Large intestine (tissue), 3 donors: ENCODE results near the gene C10orf53. TPM values are rescaled to one million over a fixed set of nuclear protein-coding genes. Genes with fewer than 3 reads are reported as not detected.

Source experiments
- DNase-seq, 2 donors: peaks; one replicate each; pipeline versions ENCODE4 v3.0.0 to v3.0.0-alpha.2; 2013
- H3K27ac ChIP-seq: one replicate; pipeline ENCODE4 v1.5.1; 2013; ENCODE audit warnings: low read length
- H3K27me3 ChIP-seq: 2 replicates; pipeline ENCODE4 v1.6.1; 2013; ENCODE audit warnings: low read length; ENCODE audit not compliant: control insufficient read depth, insufficient read depth
- H3K36me3 ChIP-seq: 2 replicates; pipeline ENCODE4 v1.6.1; 2013; ENCODE audit warnings: low read length; ENCODE audit not compliant: control insufficient read depth, insufficient read depth
- H3K4me1 ChIP-seq: one replicate; pipeline ENCODE4 v1.6.1; 2013; ENCODE audit warnings: low read length; ENCODE audit not compliant: control insufficient read depth, insufficient read depth
- H3K4me3 ChIP-seq: one replicate; pipeline ENCODE4 v1.5.1; 2013; ENCODE audit warnings: low read length
- H3K9me3 ChIP-seq: one replicate; pipeline ENCODE4 v1.6.1; 2013; ENCODE audit warnings: mild to moderate bottlenecking, low read depth, low read length, moderate library complexity; ENCODE audit not compliant: control insufficient read depth
- WGBS: methylation state at CpG from one replicate; pipeline ENCODE4 v1.1.5; 2013; ENCODE audit warnings: low lambda C conversion rate; ENCODE audit not compliant: insufficient coverage; 5-methylcytosine and 5-hydroxymethylcytosine counted together
- polyA plus RNA-seq: library from polyadenylated mRNA; unstranded; fragments of 120-200 nt; gene quantifications from one replicate; pipeline ENCODE4 v1.2.1, GENCODE V29; 2013

C10orf53 gene
- polyA plus RNA-seq, 1 donor = 0.03 TPM

- Histone ChIP-seq H3K27ac (no peak overlapping the region), H3K9me3 (no peaks in the 10 kb centered on the region), H3K27me3 (no peaks in the 10 kb centered on the region), H3K4me3 (no peak overlapping the region), H3K4me1 (peaks cover 2% of the 10 kb centered on the region), H3K36me3 (no peaks in the 10 kb centered on the region)
- no peak for DNase-seq
- WGBS = no CpG with 5 or more reads among the region's 22 CpGs
These were observed 33.3 kb upstream of the C10orf53 start for GRCh38 chr10:49645871-49646870.

GRCh38 chr10:49647554-49647953 is 31.9 kb upstream of the C10orf53 start:
- H3K9me3 ChIP-seq = no peaks in the 10 kb centered on the region
- WGBS = no CpG with 5 or more reads among the region's 4 CpGs
- no peak overlapping the region for H3K27ac ChIP-seq
- no peaks in the 10 kb centered on the region for H3K27me3 ChIP-seq
- H3K4me3 ChIP-seq = no peak overlapping the region
- no peak for DNase-seq
- no peaks in the 10 kb centered on the region for H3K36me3 ChIP-seq
- peaks cover 14% of the 10 kb centered on the region for H3K4me1 ChIP-seq

- peaks cover 21% of the 10 kb centered on the region for H3K4me1 ChIP-seq
- no peak overlapping the region for H3K27ac ChIP-seq
- H3K27me3 ChIP-seq = no peaks in the 10 kb centered on the region
- no CpG with 5 or more reads among the region's 18 CpGs for WGBS
- H3K9me3 ChIP-seq = no peaks in the 10 kb centered on the region
- no peak overlapping the region for H3K4me3 ChIP-seq
- H3K36me3 ChIP-seq = no peaks in the 10 kb centered on the region
- no peak for DNase-seq
These were observed 31.3 kb upstream of the C10orf53 start for GRCh38 chr10:49647985-49648795.

GRCh38 chr10:49649294-49649693 is 30.2 kb upstream of the C10orf53 start:
- peaks cover 27% of the 10 kb centered on the region for H3K4me1 ChIP-seq
- no peak overlapping the region for H3K27ac ChIP-seq
- no peaks in the 10 kb centered on the region for H3K27me3 ChIP-seq
- H3K36me3 ChIP-seq = no peaks in the 10 kb centered on the region
- DNase-seq = peak; percentile 24 to 48
- H3K4me3 ChIP-seq = no peak overlapping the region
- no peaks in the 10 kb centered on the region for H3K9me3 ChIP-seq
- no CpG with 5 or more reads among the region's 17 CpGs for WGBS

- H3K9me3 ChIP-seq = no peaks in the 10 kb centered on the region
- peaks cover 27% of the 10 kb centered on the region for H3K4me1 ChIP-seq
- H3K27ac ChIP-seq = no peak overlapping the region
- no CpG with 5 or more reads among the region's 8 CpGs for WGBS
- H3K4me3 ChIP-seq = no peak overlapping the region
- no peak for DNase-seq
- H3K27me3 ChIP-seq = no peaks in the 10 kb centered on the region
- H3K36me3 ChIP-seq = no peaks in the 10 kb centered on the region
These were observed 29.3 kb upstream of the C10orf53 start for GRCh38 chr10:49649936-49650723.

GRCh38 chr10:49650724-49651034 is 28.8 kb upstream of the C10orf53 start:
- Histone ChIP-seq H3K4me1 (peaks cover 27% of the 10 kb centered on the region), H3K27me3 (no peaks in the 10 kb centered on the region), H3K36me3 (no peaks in the 10 kb centered on the region), H3K27ac (no peak overlapping the region), H3K4me3 (no peak overlapping the region), H3K9me3 (no peaks in the 10 kb centered on the region)
- DNase-seq = no peak
- no CpG with 5 or more reads among the region's 1 CpG for WGBS

GRCh38 chr10:49651039-49651835 is 28.2 kb upstream of the C10orf53 start:
- Histone ChIP-seq H3K4me3 (no peak overlapping the region), H3K27me3 (no peaks in the 10 kb centered on the region)
- no CpG with 5 or more reads among the region's 15 CpGs for WGBS

GRCh38 chr10:49651917-49652316 is 27.5 kb upstream of the C10orf53 start:
- no CpG with 5 or more reads among the region's 2 CpGs for WGBS
- Histone ChIP-seq H3K27ac (peak overlapping the region; percentile 68), H3K27me3 (no peaks in the 10 kb centered on the region), H3K4me1 (peaks cover 27% of the 10 kb centered on the region), H3K9me3 (no peaks in the 10 kb centered on the region), H3K36me3 (no peaks in the 10 kb centered on the region), H3K4me3 (no peak overlapping the region)
- no peak for DNase-seq

More at GRCh38 chr10:49651039-49651835, 28.2 kb upstream of the C10orf53 start:
- Histone ChIP-seq H3K4me1 (peaks cover 27% of the 10 kb centered on the region), H3K9me3 (no peaks in the 10 kb centered on the region), H3K36me3 (no peaks in the 10 kb centered on the region), H3K27ac (no peak overlapping the region)
- peak in 1 of 2 donors; percentile 10 for DNase-seq

- Histone ChIP-seq H3K27ac (peak overlapping the region; percentile 68), H3K4me3 (no peak overlapping the region), H3K36me3 (no peaks in the 10 kb centered on the region), H3K9me3 (no peaks in the 10 kb centered on the region), H3K4me1 (peaks cover 27% of the 10 kb centered on the region), H3K27me3 (no peaks in the 10 kb centered on the region)
- 100% methylated on average over 1 of the region's 15 CpGs for WGBS
- peak; percentile 87 to 95 for DNase-seq
These were observed 26.8 kb upstream of the C10orf53 start for GRCh38 chr10:49652421-49653272.
